Right atrium auricular region (tissue), 2 donors: Measurements from ENCODE around the gene MDK. TPM values are rescaled to one million over a fixed set of nuclear protein-coding genes. Genes with fewer than 3 reads are reported as not detected.

Source experiments
- DNase-seq: peaks from one replicate; pipeline ENCODE4 v3.0.0-alpha.2; 2019; ENCODE audit warnings: low spot score
- H3K27ac ChIP-seq, 2 donors: fragments of 200-600 bp; sonication (generic); 1 replicate in 1 of 2; 2 replicates in 1 of 2; pipeline ENCODE4 v1.5.1; 2016 to 2019
- H3K27me3 ChIP-seq, 2 donors: fragments of 200-600 bp; sonication (generic); one replicate each; pipeline versions ENCODE4 v1.5.1 to v1.6.0; 2017 to 2019
- H3K36me3 ChIP-seq: fragments of 200-600 bp; sonication (generic); one replicate; pipeline ENCODE4 v1.5.1; 2016
- H3K4me1 ChIP-seq, 2 donors: fragments of 200-600 bp; sonication (generic); one replicate each; pipeline versions ENCODE4 v1.5.1 to v1.6.0; 2017 to 2019
- H3K4me3 ChIP-seq, 2 donors: fragments of 200-600 bp; sonication (generic); 1 replicate in 1 of 2; 2 replicates in 1 of 2; pipeline ENCODE4 v1.5.1; 2017 to 2019; ENCODE audit warnings: mild to moderate bottlenecking in 1 of 2, moderate library complexity in 1 of 2
- H3K9me3 ChIP-seq, 2 donors: fragments of 200-600 bp; sonication (generic); one replicate each; pipeline ENCODE4 v1.5.1; 2019
- microRNA-seq, 2 donors: library from miRNA; unstranded; fragments of <30 nt; microRNA quantifications; one replicate each; pipeline ENCODE4, GENCODE V29; 2016 to 2017; ENCODE audit warnings: borderline number of aligned reads in 2 of 2, borderline replicate concordance in 1 of 2
- total RNA-seq, 2 donors: library from RNA; depleted of rRNA; stranded (reverse); fragments of >200 nt; gene quantifications; one replicate each; pipeline ENCODE4 v1.1.0, GENCODE V29; 2016
- TF ChIP-seq, protein P1 (sequence below), 2 donors: fragments of 200-600 bp; sonication (generic); IDR thresholded peaks; one replicate each; pipeline ENCODE4 v1.5.1; 2019; ENCODE audit warnings: antibody characterized with exemption in 2 of 2

The MDK gene
- total RNA-seq, 2 donors from 2014 or later = 11.9 to 26.4 TPM

DNA sequence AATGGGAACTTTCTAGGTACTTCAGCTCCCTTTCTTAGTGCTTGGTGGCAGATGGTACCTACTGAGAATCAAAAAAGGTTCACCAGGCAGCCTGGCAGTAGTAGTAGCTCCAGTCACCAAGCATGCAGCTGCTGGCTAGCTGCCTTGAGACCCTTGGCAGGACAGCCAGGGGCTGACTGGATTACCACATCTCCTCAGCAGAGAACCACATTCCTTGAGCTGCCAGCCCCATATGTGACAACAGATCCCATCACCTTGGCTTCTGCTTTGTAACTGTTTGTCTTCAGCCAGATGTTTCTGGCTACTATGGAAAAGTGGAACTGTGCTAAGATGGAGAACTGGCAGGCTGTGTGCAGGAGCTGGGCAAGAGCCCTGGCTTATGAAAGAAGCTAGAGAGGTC, 49.7 kb downstream of the MDK start:
- no peak for DNase-seq
- H3K4me1 ChIP-seq = peaks cover 0 to 4% of the 10 kb centered on the region in 2 donors
- peaks cover 45% of the 10 kb centered on the region for H3K36me3 ChIP-seq
- H3K27me3 ChIP-seq = no peaks in the 10 kb centered on the region
- H3K4me3 ChIP-seq = no peak overlapping the region
- H3K27ac ChIP-seq = no peak overlapping the region
- no peaks in the 10 kb centered on the region for H3K9me3 ChIP-seq
- TF ChIP-seq, protein P1, sequence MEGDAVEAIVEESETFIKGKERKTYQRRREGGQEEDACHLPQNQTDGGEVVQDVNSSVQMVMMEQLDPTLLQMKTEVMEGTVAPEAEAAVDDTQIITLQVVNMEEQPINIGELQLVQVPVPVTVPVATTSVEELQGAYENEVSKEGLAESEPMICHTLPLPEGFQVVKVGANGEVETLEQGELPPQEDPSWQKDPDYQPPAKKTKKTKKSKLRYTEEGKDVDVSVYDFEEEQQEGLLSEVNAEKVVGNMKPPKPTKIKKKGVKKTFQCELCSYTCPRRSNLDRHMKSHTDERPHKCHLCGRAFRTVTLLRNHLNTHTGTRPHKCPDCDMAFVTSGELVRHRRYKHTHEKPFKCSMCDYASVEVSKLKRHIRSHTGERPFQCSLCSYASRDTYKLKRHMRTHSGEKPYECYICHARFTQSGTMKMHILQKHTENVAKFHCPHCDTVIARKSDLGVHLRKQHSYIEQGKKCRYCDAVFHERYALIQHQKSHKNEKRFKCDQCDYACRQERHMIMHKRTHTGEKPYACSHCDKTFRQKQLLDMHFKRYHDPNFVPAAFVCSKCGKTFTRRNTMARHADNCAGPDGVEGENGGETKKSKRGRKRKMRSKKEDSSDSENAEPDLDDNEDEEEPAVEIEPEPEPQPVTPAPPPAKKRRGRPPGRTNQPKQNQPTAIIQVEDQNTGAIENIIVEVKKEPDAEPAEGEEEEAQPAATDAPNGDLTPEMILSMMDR (IDR thresholded peaks at IDR 0.05) = no peak

Small RNA genes lying within 50 kb of the gene (microRNA-seq; reads per million reads assigned to microRNA genes)
- 0 reads per million in 2 donors for gene MIR4688

Other genes with a start within 250 kb of the MDK start
- 10 to 100 TPM in 1 of 2 donors, 1 to 10 TPM in 1; 5.4 to 15.1 TPM for gene CREB3L1, start 104.0 kb upstream of the MDK start, total RNA-seq
- 100 to 1,000 TPM in 1 of 2 donors, 10 to 100 TPM in 1; 91.7 to 116 TPM for gene DGKZ, start 34.2 kb upstream of the MDK start, total RNA-seq
- gene CHRM4, start 10.1 kb downstream of the MDK start, total RNA-seq = under 1 TPM in 1 of 2 donors, not detected in 1; 0.28 TPM
- 10 to 100 TPM; 16.8 to 22.0 TPM for gene AMBRA1, start 212.4 kb downstream of the MDK start, total RNA-seq
- 1 to 10 TPM; 2.3 to 3.3 TPM for gene HARBI1, start 235.6 kb downstream of the MDK start, total RNA-seq
- gene ATG13, start 235.9 kb downstream of the MDK start, total RNA-seq = 10 to 100 TPM; 54.5 to 80.2 TPM